Chondrocyte (in vitro differentiated cells): ENCODE measurements around the gene DDX50. TPM values are rescaled to one million over a fixed set of nuclear protein-coding genes. Genes with fewer than 3 reads are reported as not detected.
A peak's percentile ranks its signal among the peaks of the same experiment; 100 is the strongest.

Experiments used
- DNase-seq: peaks from one replicate; pipeline ENCODE4 v3.0.0; 2021; ENCODE audit warnings: mixed read lengths, low spot score
- H3K27ac Mint-ChIP-seq: one replicate; pipeline ENCODE4 v1.8.0; 2021; ENCODE audit warnings: mild to moderate bottlenecking, moderate library complexity, mixed read lengths; ENCODE audit not compliant: unreplicated experiment
- H3K27me3 Mint-ChIP-seq: 2 replicates; pipeline ENCODE4 v1.8.0; 2021; ENCODE audit warnings: low read depth, mixed read lengths
- H3K36me3 Mint-ChIP-seq: 2 replicates; pipeline ENCODE4 v1.8.0; 2021; ENCODE audit warnings: low read depth, mixed read lengths
- H3K4me1 Mint-ChIP-seq: 2 replicates; pipeline ENCODE4 v1.8.0; 2021; ENCODE audit warnings: low read depth, mild to moderate bottlenecking, mixed read lengths
- H3K4me3 Mint-ChIP-seq: one replicate; pipeline ENCODE4 v1.8.0; 2021; ENCODE audit warnings: mild to moderate bottlenecking, moderate library complexity, mixed read lengths; ENCODE audit not compliant: unreplicated experiment
- H3K9me3 Mint-ChIP-seq: 2 replicates; pipeline ENCODE4 v1.8.0; 2021; ENCODE audit warnings: low read depth, mixed read lengths
- CTCF ChIP-seq: fragments of 200-600 bp; sonication (generic); IDR thresholded peaks from 2 replicates; pipeline ENCODE4 v1.5.0; 2021; ENCODE audit warnings: antibody characterized with exemption, mild to moderate bottlenecking, moderate library complexity
- total RNA-seq: library from RNA; stranded (reverse); gene quantifications from 3 replicates; pipeline ENCODE4 v1.2.1, GENCODE V29; 2021

Gene DDX50
- total RNA-seq, 1 donor from 2014 or later = 35.9 TPM

- Mint-ChIP-seq H3K4me1 (no peaks in the 10 kb centered on the region), H3K27ac (peak overlapping the region; percentile 36)
Measured at GRCh38 chr10:68981074-68981473, 80.0 kb downstream of the DDX50 start.

GRCh38 chr10:68982389-68982788 lies 81.3 kb downstream of the DDX50 start:
- DNase-seq = no peak
- no peak for TF ChIP-seq CTCF
- H3K9me3 Mint-ChIP-seq = no peaks in the 10 kb centered on the region
- H3K4me1 Mint-ChIP-seq = no peaks in the 10 kb centered on the region
- peaks cover 13% of the 10 kb centered on the region for H3K36me3 Mint-ChIP-seq
- peak overlapping the region; percentile 13 for H3K27ac Mint-ChIP-seq
- no peaks in the 10 kb centered on the region for H3K27me3 Mint-ChIP-seq
- no peak overlapping the region for H3K4me3 Mint-ChIP-seq

More at GRCh38 chr10:68981074-68981473, 80.0 kb downstream of the DDX50 start:
- Mint-ChIP-seq H3K36me3 (peaks cover 14% of the 10 kb centered on the region), H3K4me3 (no peak overlapping the region), H3K27me3 (no peaks in the 10 kb centered on the region), H3K9me3 (no peaks in the 10 kb centered on the region)
- peak; percentile 70 for TF ChIP-seq CTCF
- no peak for DNase-seq

DNA sequence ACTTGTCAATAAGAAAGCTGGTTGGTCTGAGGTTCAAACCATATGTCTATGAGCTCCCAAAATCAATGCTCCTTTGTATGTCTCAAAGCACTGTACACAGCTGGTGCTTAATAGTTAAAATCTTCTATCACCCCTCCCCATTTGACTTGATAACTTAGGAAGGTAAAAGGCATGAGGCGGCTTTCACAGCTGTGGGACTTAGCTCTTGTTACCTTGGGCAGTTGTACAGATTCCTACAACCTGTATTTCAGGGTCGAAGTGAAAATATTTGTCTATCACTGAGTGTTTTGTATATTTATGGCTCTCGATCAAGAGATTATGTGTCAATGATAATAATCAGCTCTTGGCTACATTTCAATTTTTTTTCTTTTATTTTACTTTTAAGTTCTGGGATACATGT lies 86.5 kb downstream of the DDX50 start:
- H3K4me3 Mint-ChIP-seq = peak overlapping the region; percentile 92
- TF ChIP-seq CTCF = no peak
- peaks cover 2% of the 10 kb centered on the region for H3K36me3 Mint-ChIP-seq
- H3K27ac Mint-ChIP-seq = peak overlapping the region; percentile 93
- H3K27me3 Mint-ChIP-seq = no peaks in the 10 kb centered on the region
- H3K9me3 Mint-ChIP-seq = no peaks in the 10 kb centered on the region
- no peak for DNase-seq
- H3K4me1 Mint-ChIP-seq = peaks cover 42% of the 10 kb centered on the region

GRCh38 chr10:68988530-68989316 lies 87.6 kb downstream of the DDX50 start, which contains the start of gene KIFBP:
Gene KIFBP (plus strand): TSS chr10:68988803. CDS start chr10:68988833, 30 bp downstream.
- Mint-ChIP-seq H3K27me3 (no peaks in the 10 kb centered on the region), H3K4me1 (peaks cover 52% of the 10 kb centered on the region), H3K36me3 (peaks cover 1% of the 10 kb centered on the region), H3K9me3 (no peaks in the 10 kb centered on the region), H3K4me3 (peak within 1 kb of the TSS; percentile 92), H3K27ac (peak within 1 kb of the TSS; percentile 95)
- TF ChIP-seq CTCF = peak; percentile 83
- peak; percentile 95 for DNase-seq

DNA sequence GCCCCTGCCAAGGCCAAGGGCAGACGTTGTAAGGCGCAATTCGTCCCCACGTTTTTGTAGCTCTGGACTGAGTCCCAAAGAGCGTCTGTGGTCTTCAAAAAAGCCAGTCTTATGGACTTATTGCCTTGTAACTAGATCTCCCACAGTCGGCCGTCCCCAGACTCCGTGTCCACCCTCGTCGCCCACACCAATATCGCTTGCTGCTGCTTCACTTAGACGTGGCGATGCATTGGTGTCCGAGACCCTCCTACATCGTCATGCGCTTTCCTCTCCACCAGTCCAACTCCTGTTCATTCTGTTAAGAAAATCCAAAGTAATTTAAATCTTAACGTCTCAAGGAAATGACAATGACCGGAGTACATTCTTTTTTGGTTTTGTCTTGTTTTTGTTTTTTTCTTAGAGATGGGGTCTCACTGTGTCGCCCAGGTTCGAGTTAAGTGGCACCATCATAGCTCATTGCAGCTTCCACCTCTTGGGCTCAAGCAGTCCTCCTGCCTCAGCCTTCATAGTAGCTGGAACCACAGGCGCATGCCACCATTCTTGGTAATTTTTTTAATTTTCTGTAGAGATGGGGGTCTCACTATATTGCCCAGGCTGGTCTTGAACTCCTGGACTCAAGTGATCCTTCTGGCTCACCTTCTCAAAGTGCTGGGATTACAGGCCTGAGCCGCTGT lies 88.3 kb downstream of the DDX50 start:
- Mint-ChIP-seq H3K4me3 (peak overlapping the region; percentile 92), H3K9me3 (no peaks in the 10 kb centered on the region), H3K4me1 (peaks cover 55% of the 10 kb centered on the region), H3K27me3 (no peaks in the 10 kb centered on the region), H3K27ac (peak overlapping the region; percentile 85), H3K36me3 (peaks cover 1% of the 10 kb centered on the region)
- no peak for TF ChIP-seq CTCF
- no peak for DNase-seq
